SU-DHL-6 (cell line): ENCODE results near the gene MGAT5B.

Source experiments
- H2AFZ ChIP-seq: fragments of 200-600 bp; sonication (generic); 2 replicates; pipeline ENCODE4 v1.6.1; 2014; ENCODE audit warnings: low read depth, mild to moderate bottlenecking, moderate library complexity, mixed read lengths, antibody characterized with exemption, low read length; ENCODE audit not compliant: severe bottlenecking
- H3F3A ChIP-seq: fragments of 200-600 bp; shearing (Covaris generic); 2 replicates; pipeline ENCODE4 v1.6.0; 2016; ENCODE audit warnings: antibody characterized with exemption, mild to moderate bottlenecking; ENCODE audit not compliant: insufficient read depth
- H3K27ac ChIP-seq: fragments of 200-600 bp; sonication (generic); 2 replicates; pipeline ENCODE4 v1.5.1; 2016; ENCODE audit warnings: low read depth, mild to moderate bottlenecking, low read length, moderate library complexity, mixed read lengths
- H3K27me3 ChIP-seq: fragments of 200-600 bp; sonication (generic), shearing (Covaris generic); 2 replicates; pipeline ENCODE4 v1.6.0; 2014; ENCODE audit warnings: mild to moderate bottlenecking, low read length
- H3K36me3 ChIP-seq: fragments of 200-600 bp; sonication (generic); 2 replicates; pipeline ENCODE4 v1.6.1; 2014; ENCODE audit warnings: mild to moderate bottlenecking, low read length, mixed read lengths
- H3K4me2 ChIP-seq: fragments of 300-600, 200-600 bp; shearing (Covaris generic), sonication (generic); 2 replicates; pipeline ENCODE4 v1.6.0; 2014; ENCODE audit warnings: low read length, low read depth, mild to moderate bottlenecking; ENCODE audit not compliant: poor library complexity, severe bottlenecking
- H3K4me3 ChIP-seq: fragments of 200-600 bp; sonication (generic); 2 replicates; pipeline ENCODE4 v1.5.1; 2014; ENCODE audit warnings: antibody characterized with exemption, low read length, mild to moderate bottlenecking, mixed read lengths; ENCODE audit not compliant: insufficient read depth, poor library complexity, severe bottlenecking
- H3K79me2 ChIP-seq: fragments of 200-600 bp; sonication (generic); 2 replicates; pipeline ENCODE4 v1.6.1; 2014; ENCODE audit warnings: mild to moderate bottlenecking, low read length, moderate library complexity; ENCODE audit not compliant: insufficient read depth
- H3K9ac ChIP-seq: fragments of 200-600 bp; sonication (generic); 2 replicates; pipeline ENCODE4 v1.7.0; 2014; ENCODE audit warnings: mild to moderate bottlenecking, low read length
- H3K9me2 ChIP-seq: fragments of 200-600 bp; sonication (generic); replicated peaks from 2 replicates; pipeline ENCODE4 v1.6.1; 2014; ENCODE audit warnings: low read length; ENCODE audit not compliant: insufficient read depth
- H3K9me3 ChIP-seq: fragments of 200-600 bp; sonication (generic); 2 replicates; pipeline ENCODE4 v1.6.1; 2014; ENCODE audit warnings: low read length, mixed read lengths; ENCODE audit not compliant: insufficient read depth
- H4K20me1 ChIP-seq: fragments of 200-600 bp; sonication (generic); 2 replicates; pipeline ENCODE4 v1.6.1; 2014; ENCODE audit warnings: low read depth, mild to moderate bottlenecking, antibody characterized with exemption, low read length, moderate library complexity, mixed read lengths
- EZH2phosphoT487 ChIP-seq: fragments of 200-600 bp; sonication (generic), shearing (Covaris generic); conservative IDR thresholded peaks from 2 replicates; pipeline ENCODE4 v1.6.1; 2018; ENCODE audit warnings: mild to moderate bottlenecking, antibody characterized with exemption, low read length, moderate library complexity, mixed read lengths
- TF ChIP-seq, protein P1 (sequence below): fragments of 200-600 bp; sonication (generic); IDR thresholded peaks from one replicate; pipeline ENCODE4 v1.5.1; 2017; ENCODE audit warnings: antibody characterized with exemption, mild to moderate bottlenecking, low read length, moderate library complexity; ENCODE audit not compliant: insufficient read depth, poor library complexity, severe bottlenecking

The MGAT5B gene

DNA sequence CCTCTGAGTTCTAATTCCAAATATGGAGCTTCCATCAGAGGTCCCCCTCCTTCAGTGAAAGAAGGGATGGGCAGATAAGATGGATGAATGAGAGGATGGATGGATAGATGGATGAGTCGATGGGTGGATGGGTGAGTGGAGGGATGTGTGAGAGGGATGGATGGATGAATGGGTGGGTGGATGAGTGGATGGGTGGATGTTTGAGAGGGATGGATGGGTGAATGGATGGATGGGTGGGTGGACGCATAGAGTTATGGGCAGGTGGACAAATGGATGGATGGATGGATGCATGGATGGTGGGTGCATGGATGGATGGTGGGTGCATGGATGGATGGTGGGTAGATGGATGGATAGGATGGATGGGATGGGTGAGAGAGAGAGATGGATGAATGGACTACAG, 69.0 kb downstream of the MGAT5B start:
- Histone ChIP-seq H3F3A (no peaks in the 10 kb centered on the region), H2AFZ (no peak overlapping the region), H4K20me1 (no peaks in the 10 kb centered on the region), H3K27ac (no peak overlapping the region), H3K79me2 (no peaks in the 10 kb centered on the region), H3K4me3 (no peak overlapping the region), H3K4me2 (no peak overlapping the region), H3K27me3 (no peaks in the 10 kb centered on the region), H3K9ac (no peak overlapping the region), H3K36me3 (no peaks in the 10 kb centered on the region), H3K9me2 (no peaks in the 10 kb centered on the region), H3K9me3 (no peaks in the 10 kb centered on the region)
- TF ChIP-seq, protein P1, sequence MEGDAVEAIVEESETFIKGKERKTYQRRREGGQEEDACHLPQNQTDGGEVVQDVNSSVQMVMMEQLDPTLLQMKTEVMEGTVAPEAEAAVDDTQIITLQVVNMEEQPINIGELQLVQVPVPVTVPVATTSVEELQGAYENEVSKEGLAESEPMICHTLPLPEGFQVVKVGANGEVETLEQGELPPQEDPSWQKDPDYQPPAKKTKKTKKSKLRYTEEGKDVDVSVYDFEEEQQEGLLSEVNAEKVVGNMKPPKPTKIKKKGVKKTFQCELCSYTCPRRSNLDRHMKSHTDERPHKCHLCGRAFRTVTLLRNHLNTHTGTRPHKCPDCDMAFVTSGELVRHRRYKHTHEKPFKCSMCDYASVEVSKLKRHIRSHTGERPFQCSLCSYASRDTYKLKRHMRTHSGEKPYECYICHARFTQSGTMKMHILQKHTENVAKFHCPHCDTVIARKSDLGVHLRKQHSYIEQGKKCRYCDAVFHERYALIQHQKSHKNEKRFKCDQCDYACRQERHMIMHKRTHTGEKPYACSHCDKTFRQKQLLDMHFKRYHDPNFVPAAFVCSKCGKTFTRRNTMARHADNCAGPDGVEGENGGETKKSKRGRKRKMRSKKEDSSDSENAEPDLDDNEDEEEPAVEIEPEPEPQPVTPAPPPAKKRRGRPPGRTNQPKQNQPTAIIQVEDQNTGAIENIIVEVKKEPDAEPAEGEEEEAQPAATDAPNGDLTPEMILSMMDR, result no peak
- TF ChIP-seq EZH2phosphoT487, result no peak

- Histone ChIP-seq H3K27ac (no peak overlapping the region), H3K27me3 (no peaks in the 10 kb centered on the region), H3K36me3 (no peaks in the 10 kb centered on the region), H3K9me3 (no peaks in the 10 kb centered on the region), H3K9ac (no peak overlapping the region), H3F3A (no peaks in the 10 kb centered on the region), H4K20me1 (no peaks in the 10 kb centered on the region), H3K4me2 (no peak overlapping the region), H3K9me2 (no peaks in the 10 kb centered on the region), H2AFZ (no peak overlapping the region), H3K79me2 (no peaks in the 10 kb centered on the region), H3K4me3 (no peak overlapping the region)
- TF ChIP-seq, protein P1, result no peak
- TF ChIP-seq EZH2phosphoT487, result no peak
Observed at GRCh38 chr17:76938009-76938408, 69.8 kb downstream of the MGAT5B start.

DNA sequence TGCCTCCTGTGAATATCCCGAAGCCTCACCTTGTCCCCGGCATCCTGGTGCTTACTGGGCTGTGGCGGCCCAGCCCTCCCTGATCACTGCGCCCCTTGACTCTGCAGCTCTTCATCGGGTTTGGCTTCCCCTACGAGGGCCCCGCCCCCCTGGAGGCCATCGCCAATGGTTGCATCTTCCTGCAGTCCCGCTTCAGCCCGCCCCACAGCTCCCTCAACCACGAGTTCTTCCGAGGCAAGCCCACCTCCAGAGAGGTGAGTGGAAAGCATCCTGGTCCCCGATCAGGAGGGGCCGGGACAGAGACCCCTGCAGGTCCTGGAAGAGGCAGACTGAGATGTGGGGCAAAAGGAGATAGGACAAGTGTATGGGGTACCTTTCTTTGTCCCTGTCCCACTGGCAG, 72.1 kb downstream of the MGAT5B start:
- no peak overlapping the region for H2AFZ ChIP-seq
- H3K27me3 ChIP-seq, result no peaks in the 10 kb centered on the region
- H3K79me2 ChIP-seq, result no peaks in the 10 kb centered on the region
- no peak overlapping the region for H3K9ac ChIP-seq
- no peak overlapping the region for H3K4me2 ChIP-seq
- no peak overlapping the region for H3K27ac ChIP-seq
- no peaks in the 10 kb centered on the region for H3K9me3 ChIP-seq
- no peak overlapping the region for H3K4me3 ChIP-seq
- H3F3A ChIP-seq, result no peaks in the 10 kb centered on the region
- no peaks in the 10 kb centered on the region for H3K36me3 ChIP-seq
- H3K9me2 ChIP-seq, result no peaks in the 10 kb centered on the region
- no peak for TF ChIP-seq EZH2phosphoT487
- TF ChIP-seq, protein P1, result no peak
- no peaks in the 10 kb centered on the region for H4K20me1 ChIP-seq
